HEK293 (cell line): ENCODE measurements around the gene LSMEM2.
A peak's percentile ranks its signal among the peaks of the same experiment; 100 is the strongest.

Experiments
- ATF2 ChIP-seq: fragments of 450-650 bp; formaldehyde crosslinking; IDR thresholded peaks from 2 replicates; pipeline ENCODE4 v1.5.1; 2016; ENCODE audit warnings: missing biosample characterization, missing genetic modification characterization, low read depth
- FEZF1 ChIP-seq: fragments of 450-650 bp; formaldehyde crosslinking; IDR thresholded peaks from 2 replicates; pipeline ENCODE4 v1.5.1; 2016; ENCODE audit warnings: missing biosample characterization, missing genetic modification characterization
- GLIS2 ChIP-seq: fragments of 450-650 bp; formaldehyde crosslinking; IDR thresholded peaks from 2 replicates; pipeline ENCODE4 v1.5.1; 2016; ENCODE audit warnings: missing biosample characterization, missing genetic modification characterization
- HIC1 ChIP-seq: fragments of 450-650 bp; formaldehyde crosslinking; IDR thresholded peaks from 2 replicates; pipeline ENCODE4 v1.5.1; 2016; ENCODE audit warnings: missing biosample characterization, missing genetic modification characterization
- KLF16 ChIP-seq: fragments of 450-650 bp; formaldehyde crosslinking; IDR thresholded peaks from 2 replicates; pipeline ENCODE4 v1.5.1; 2017; ENCODE audit warnings: missing biosample characterization, missing genetic modification characterization
- MYNN ChIP-seq: fragments of 450-650 bp; formaldehyde crosslinking; IDR thresholded peaks from 2 replicates; pipeline ENCODE4 v1.5.1; 2016; ENCODE audit warnings: missing biosample characterization, missing genetic modification characterization, borderline replicate concordance
- PRDM4 ChIP-seq: fragments of 450-650 bp; formaldehyde crosslinking; IDR thresholded peaks from 2 replicates; pipeline ENCODE4 v1.5.1; 2017; ENCODE audit warnings: missing biosample characterization, missing genetic modification characterization
- SALL2 ChIP-seq: fragments of 450-650 bp; formaldehyde crosslinking; IDR thresholded peaks from 2 replicates; pipeline ENCODE4 v1.5.0; 2017; ENCODE audit warnings: missing biosample characterization, mild to moderate bottlenecking, missing genetic modification characterization, borderline replicate concordance
- SP7 ChIP-seq: fragments of 450-650 bp; formaldehyde crosslinking; IDR thresholded peaks from 2 replicates; pipeline ENCODE4 v1.5.1; 2016; ENCODE audit warnings: missing biosample characterization, missing genetic modification characterization
- ZBTB49 ChIP-seq: fragments of 450-650 bp; formaldehyde crosslinking; IDR thresholded peaks from 2 replicates; pipeline ENCODE4 v1.5.1; 2016; ENCODE audit warnings: missing biosample characterization, missing genetic modification characterization, low read depth
- ZBTB7A ChIP-seq: fragments of 450-650 bp; formaldehyde crosslinking; IDR thresholded peaks from 2 replicates; pipeline ENCODE4 v1.5.1; 2016; ENCODE audit warnings: low read depth, missing biosample characterization, missing genetic modification characterization
- ZEB2 ChIP-seq: fragments of 450-650 bp; formaldehyde crosslinking; IDR thresholded peaks from 2 replicates; pipeline ENCODE4 v1.5.1; 2016; ENCODE audit warnings: missing biosample characterization, missing genetic modification characterization
- ZFP3 ChIP-seq: fragments of 450-650 bp; formaldehyde crosslinking; IDR thresholded peaks from 2 replicates; pipeline ENCODE4 v1.5.1; 2016; ENCODE audit warnings: low read depth, missing biosample characterization, missing genetic modification characterization
- ZNF174 ChIP-seq: fragments of 450-650 bp; formaldehyde crosslinking; IDR thresholded peaks from 2 replicates; pipeline ENCODE4 v1.5.0; 2017; ENCODE audit warnings: missing biosample characterization, mild to moderate bottlenecking, missing genetic modification characterization
- ZNF221 ChIP-seq: fragments of 450-650 bp; formaldehyde crosslinking; IDR thresholded peaks from 2 replicates; pipeline ENCODE4 v1.5.1; 2017; ENCODE audit warnings: missing biosample characterization, missing genetic modification characterization, borderline replicate concordance
- ZNF24 ChIP-seq: fragments of 450-650 bp; formaldehyde crosslinking; IDR thresholded peaks from 2 replicates; pipeline ENCODE4 v1.5.1; 2016; ENCODE audit warnings: missing biosample characterization, missing genetic modification characterization
- ZNF302 ChIP-seq: fragments of 450-650 bp; formaldehyde crosslinking; IDR thresholded peaks from 2 replicates; pipeline ENCODE4 v1.5.1; 2016; ENCODE audit warnings: missing biosample characterization, missing genetic modification characterization, low read depth
- ZNF324 ChIP-seq: fragments of 450-650 bp; formaldehyde crosslinking; IDR thresholded peaks from 2 replicates; pipeline ENCODE4 v1.5.1; 2016; ENCODE audit warnings: missing biosample characterization, missing genetic modification characterization
- ZNF48 ChIP-seq: fragments of 450-650 bp; formaldehyde crosslinking; IDR thresholded peaks from 2 replicates; pipeline ENCODE4 v1.5.1; 2016; ENCODE audit warnings: missing biosample characterization, missing genetic modification characterization
- ZNF530 ChIP-seq: fragments of 450-650 bp; formaldehyde crosslinking; IDR thresholded peaks from 2 replicates; pipeline ENCODE4 v1.5.1; 2016; ENCODE audit warnings: low read depth, missing biosample characterization, missing genetic modification characterization
- ZNF561 ChIP-seq: fragments of 450-650 bp; IDR thresholded peaks from 2 replicates; pipeline ENCODE4 v1.5.1; 2018; ENCODE audit warnings: missing biosample characterization, missing genetic modification characterization, borderline replicate concordance
- ZNF610 ChIP-seq: fragments of 450-650 bp; formaldehyde crosslinking; IDR thresholded peaks from 2 replicates; pipeline ENCODE4 v1.5.1; 2016; ENCODE audit warnings: missing biosample characterization, missing genetic modification characterization, borderline replicate concordance
- ZNF621 ChIP-seq: fragments of 450-650 bp; formaldehyde crosslinking; IDR thresholded peaks from 2 replicates; pipeline ENCODE4 v1.5.1; 2017; ENCODE audit warnings: missing biosample characterization, missing genetic modification characterization
- ZNF658 ChIP-seq: fragments of 450-650 bp; formaldehyde crosslinking; IDR thresholded peaks from 2 replicates; pipeline ENCODE4; 2016; ENCODE audit warnings: missing biosample characterization, missing genetic modification characterization
- ZNF785 ChIP-seq: fragments of 450-650 bp; formaldehyde crosslinking; IDR thresholded peaks from 2 replicates; pipeline ENCODE4 v1.5.1; 2016; ENCODE audit warnings: missing biosample characterization, missing genetic modification characterization

LSMEM2 gene

GRCh38 chr3:50245831-50246516 is 32.9 kb upstream of the LSMEM2 start (continued):
- no peak for TF ChIP-seq ATF2 (tag by site-specific recombination)
- peak; percentile 66 for TF ChIP-seq SP7 (tag by site-specific recombination)
- no peak for TF ChIP-seq PRDM4
- TF ChIP-seq HIC1 (tag by site-specific recombination): no peak
- no peak for TF ChIP-seq ZNF785 (tag by site-specific recombination)
- no peak for TF ChIP-seq ZNF302
- peak; percentile 59; the same call in 1 of the 2 replicates for TF ChIP-seq GLIS2 (tag by site-specific recombination)
- TF ChIP-seq ZFP3: no peak
- TF ChIP-seq SALL2: no peak
- TF ChIP-seq ZNF658: no peak
- TF ChIP-seq ZBTB49 (tag by site-specific recombination): no peak
- 0 out of 2 replicates have a peak, but pooled peaks have one; percentile 39 for TF ChIP-seq ZEB2 (tag by site-specific recombination)
- TF ChIP-seq ZNF24 (tag by site-specific recombination): peak; percentile 60; the same call in 1 of the 2 replicates
- TF ChIP-seq ZNF324 (tag by site-specific recombination): peak; percentile 51; the same call in 1 of the 2 replicates
- no peak for TF ChIP-seq ZBTB7A (tag by site-specific recombination)
- peak; percentile 57; the same call in 1 of the 2 replicates for TF ChIP-seq KLF16 (tag by site-specific recombination)
- no peak for TF ChIP-seq ZNF48 (tag by site-specific recombination)
- TF ChIP-seq MYNN (tag by site-specific recombination): no peak
- TF ChIP-seq ZNF621 (tag by site-specific recombination): no peak
- no peak for TF ChIP-seq ZNF610
- no peak for TF ChIP-seq ZNF561
- TF ChIP-seq FEZF1 (tag by site-specific recombination): no peak
- no peak for TF ChIP-seq ZNF174
- TF ChIP-seq ZNF221 (tag by site-specific recombination): no peak
- TF ChIP-seq ZNF530 (tag by site-specific recombination): no peak
